ENCODE data around the gene BCL2.

DNA sequence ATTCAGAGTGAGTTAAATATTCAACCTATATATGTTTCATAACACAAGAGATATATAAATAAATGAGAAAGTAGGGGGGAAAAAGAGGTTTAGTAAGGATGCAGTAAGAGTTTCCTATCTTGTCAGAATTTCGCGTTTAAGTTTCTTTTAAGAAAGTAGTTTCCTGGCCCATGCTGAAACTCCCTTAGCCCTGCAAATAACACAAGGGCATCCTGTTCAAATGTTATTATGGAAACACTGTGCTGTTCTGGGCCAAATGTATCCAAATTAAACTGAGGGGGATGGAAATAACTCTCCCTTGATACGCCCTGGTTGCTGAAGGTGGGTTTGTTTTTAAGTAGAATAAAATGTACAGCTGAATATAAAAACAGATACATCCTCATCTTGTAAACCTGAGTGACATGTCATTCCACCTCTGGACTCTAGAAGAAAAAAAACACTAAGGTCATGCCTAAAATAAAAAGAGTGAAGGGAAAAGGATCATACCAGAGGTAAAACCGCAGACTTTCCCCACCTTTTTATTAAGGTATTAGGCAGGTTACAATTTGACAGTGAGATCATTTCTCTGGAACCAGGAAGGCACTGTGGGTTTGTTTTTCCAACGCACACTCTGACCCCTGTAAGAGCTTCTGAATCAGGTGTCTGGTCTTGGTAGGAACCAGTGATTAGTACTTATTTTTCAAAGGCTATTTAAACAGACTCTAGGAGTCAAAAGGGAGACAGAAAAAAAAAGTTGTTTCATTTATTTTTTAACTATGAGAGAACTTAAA is 16.7 kb downstream of the BCL2 start:
- TF ChIP-seq CTCF (IDR thresholded peaks at IDR 0.05) (no peak), ZFX (IDR thresholded peaks at IDR 0.05; ENCODE audit: borderline replicate concordance) (no peak)
